Cerebellar nuclear complex (tissue), 1 donor: ENCODE results near the gene FHOD1.

Source experiments
- DNase-seq, 2 experiments: peaks; one replicate each; lab custom pipeline; 2025; lab: John Stamatoyannopoulos, UW

Gene FHOD1

GRCh38 chr16:67247192-67248072, at the start of gene FHOD1:
Gene FHOD1 (minus strand): TSS chr16:67247481. CDS start chr16:67247410, 71 bp downstream.
- DNase-seq = peak; percentile 80 to 89

DNA sequence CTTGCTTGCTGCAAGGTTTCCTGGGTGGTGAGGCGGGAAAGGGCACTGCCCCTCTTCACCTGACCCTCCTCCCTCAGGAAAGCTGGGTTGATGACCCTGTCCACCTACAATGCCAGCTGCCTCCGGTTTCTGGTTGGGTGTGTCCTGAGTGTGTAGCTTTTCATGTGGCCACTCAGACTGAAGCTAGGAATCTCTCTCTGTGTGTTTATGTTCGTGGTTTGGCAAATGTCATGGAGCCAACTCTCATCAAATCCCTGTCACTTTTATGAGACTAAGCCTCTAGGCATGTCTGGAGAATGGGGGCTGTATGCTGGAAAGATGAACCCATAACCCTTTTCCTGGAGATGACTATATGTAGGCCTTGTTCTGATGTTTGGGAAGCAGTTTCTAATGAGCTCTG, 49.1 kb upstream of the FHOD1 start:
- DNase-seq = no peak

DNA sequence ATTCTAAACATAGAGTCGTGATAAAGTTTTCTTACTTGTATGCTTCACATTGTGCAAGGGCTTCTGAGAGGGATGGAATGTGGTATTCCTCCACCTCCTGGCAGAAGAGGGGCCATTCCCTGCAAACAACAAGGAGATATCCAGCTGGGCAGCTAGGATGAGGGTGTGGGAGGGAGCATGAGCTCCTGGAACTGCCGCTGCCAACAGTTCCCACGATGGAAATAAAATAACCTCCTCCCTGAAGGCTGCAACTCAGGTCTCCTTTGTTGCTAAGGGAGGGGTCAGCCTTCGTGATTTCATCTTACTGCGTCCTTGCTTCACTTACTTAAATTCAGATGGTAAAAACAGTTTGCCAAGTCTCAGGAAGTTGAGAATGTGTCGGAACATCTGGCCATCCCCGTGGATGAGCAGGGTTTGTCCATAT, 47.7 kb upstream of the FHOD1 start:
- no peak for DNase-seq

GRCh38 chr16:67294171-67294757, 47.0 kb upstream of the FHOD1 start:
- no peak for DNase-seq

DNA sequence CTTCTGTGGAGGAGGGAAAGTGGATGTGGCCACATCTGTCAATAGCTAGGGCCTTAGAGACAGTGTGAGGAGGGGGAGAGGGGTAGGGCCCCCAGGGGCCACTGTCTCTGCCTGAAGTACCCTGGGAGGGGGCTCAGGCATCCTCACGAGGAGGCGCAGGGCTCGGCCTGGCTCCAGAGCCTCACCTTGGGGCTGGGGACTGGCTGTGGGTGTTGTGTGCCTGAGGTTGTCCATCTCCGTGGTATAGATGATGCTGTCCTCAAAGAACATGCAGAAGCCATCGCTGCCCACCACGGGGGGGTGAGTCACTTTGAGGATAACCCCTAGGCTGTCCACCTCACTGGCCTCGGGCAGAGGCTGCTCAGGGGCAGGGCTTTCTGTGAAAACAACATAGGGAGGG, 44.2 kb upstream of the FHOD1 start:
- no peak for DNase-seq

- DNase-seq = no peak
These were observed 40.7 kb upstream of the FHOD1 start for GRCh38 chr16:67287960-67288359.

DNA sequence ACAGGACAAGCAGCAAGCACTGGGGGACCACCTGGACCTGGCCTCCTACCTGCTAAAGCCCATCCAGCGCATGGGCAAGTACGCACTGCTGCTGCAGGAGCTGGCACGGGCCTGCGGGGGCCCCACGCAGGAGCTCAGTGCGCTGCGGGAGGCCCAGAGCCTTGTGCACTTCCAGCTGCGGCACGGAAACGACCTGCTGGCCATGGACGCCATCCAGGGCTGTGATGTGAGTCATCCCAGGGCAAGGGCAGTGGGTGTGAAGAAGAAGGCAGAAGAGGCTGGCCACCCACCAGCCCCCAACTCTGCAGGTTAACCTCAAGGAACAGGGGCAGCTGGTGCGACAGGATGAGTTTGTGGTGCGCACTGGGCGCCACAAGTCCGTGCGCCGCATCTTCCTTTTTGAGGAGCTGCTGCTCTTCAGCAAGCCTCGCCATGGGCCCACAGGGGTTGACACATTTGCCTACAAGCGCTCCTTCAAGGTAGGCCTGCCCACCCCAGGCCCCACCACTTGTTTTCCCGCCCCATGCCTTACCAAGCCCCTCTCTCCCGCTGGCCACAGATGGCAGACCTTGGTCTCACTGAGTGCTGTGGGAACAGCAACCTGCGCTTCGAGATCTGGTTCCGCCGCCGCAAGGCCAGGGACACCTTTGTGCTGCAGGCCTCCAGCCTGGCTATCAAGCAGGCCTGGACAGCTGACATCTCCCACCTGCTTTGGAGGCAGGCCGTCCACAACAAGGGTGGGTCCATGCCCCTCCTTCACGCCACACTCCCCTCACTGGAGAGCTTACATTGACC, 39.4 kb upstream of the FHOD1 start:
- DNase-seq = no peak

DNA sequence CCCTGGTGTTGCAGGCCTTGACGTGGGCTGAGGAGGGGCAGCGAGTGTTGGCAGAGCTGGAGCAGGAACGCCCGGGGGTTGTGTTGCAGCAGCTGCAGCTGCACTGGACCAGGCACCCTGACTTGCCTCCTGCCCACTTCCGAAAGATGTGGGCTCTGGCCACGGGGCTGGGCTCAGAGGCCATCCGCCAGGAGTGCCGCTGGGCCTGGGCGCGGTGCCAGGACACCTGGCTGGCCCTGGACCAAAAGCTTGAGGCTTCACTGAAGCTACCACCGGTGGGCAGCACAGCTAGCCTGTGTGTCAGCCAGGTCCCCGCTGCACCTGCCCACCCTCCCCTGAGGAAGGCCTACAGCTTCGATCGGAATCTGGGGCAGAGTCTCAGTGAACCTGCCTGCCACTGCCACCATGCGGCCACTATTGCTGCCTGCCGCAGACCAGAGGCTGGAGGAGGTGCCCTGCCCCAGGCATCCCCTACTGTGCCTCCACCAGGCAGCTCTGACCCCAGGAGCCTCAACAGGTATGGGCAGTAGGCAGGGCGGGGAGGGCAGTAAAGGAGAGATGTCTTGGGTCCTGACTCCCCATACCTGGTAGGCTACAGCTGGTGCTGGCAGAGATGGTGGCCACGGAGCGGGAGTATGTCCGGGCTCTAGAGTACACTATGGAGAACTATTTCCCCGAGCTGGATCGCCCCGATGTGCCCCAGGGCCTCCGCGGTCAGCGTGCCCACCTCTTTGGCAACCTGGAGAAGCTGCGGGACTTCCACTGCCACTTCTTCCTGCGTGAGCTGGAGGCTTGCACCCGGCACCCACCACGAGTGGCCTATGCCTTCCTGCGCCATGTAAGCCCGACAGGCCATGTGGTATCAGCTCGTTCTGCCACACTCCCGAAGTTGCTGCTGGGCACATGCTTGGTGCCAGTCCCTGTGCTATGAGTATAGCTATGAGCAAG, 37.7 kb upstream of the FHOD1 start:
- peak in 1 of 2 experiments; percentile 22 for DNase-seq

DNA sequence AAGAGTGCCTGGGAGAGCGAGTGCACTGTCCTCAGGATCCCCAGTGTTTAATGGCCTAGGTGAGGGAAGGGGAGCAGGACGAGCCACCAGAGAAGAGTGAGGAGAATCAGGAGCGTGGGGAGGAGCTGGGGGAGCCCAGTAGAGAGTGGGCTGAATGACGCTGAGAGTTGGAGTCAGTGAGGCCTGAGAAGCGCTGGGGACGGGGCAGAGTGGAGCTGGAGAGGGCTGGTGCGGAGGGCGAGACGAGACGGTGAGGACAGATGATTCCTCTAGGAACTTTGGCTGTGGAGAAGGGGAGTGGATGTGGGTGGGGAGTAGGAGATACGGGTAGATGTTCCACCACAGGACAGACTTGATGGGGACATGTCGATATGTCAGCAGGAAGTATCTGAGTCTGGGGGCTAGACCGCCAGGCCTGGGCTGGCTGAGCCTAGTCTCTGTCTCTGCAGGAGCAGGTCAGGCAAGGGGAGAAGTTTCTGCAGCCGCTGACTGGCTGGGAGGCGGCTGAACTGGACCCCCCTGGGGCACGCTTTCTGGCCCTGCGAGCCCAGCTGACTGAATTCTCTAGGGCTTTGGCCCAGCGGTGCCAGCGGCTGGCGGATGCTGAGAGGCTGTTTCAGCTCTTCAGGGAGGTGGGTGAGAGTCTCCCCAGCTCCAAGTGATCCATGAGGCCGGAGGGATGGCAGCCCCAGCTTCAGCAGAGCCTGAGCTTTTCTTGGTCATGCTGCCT, 36.7 kb upstream of the FHOD1 start:
- DNase-seq = no peak

DNA sequence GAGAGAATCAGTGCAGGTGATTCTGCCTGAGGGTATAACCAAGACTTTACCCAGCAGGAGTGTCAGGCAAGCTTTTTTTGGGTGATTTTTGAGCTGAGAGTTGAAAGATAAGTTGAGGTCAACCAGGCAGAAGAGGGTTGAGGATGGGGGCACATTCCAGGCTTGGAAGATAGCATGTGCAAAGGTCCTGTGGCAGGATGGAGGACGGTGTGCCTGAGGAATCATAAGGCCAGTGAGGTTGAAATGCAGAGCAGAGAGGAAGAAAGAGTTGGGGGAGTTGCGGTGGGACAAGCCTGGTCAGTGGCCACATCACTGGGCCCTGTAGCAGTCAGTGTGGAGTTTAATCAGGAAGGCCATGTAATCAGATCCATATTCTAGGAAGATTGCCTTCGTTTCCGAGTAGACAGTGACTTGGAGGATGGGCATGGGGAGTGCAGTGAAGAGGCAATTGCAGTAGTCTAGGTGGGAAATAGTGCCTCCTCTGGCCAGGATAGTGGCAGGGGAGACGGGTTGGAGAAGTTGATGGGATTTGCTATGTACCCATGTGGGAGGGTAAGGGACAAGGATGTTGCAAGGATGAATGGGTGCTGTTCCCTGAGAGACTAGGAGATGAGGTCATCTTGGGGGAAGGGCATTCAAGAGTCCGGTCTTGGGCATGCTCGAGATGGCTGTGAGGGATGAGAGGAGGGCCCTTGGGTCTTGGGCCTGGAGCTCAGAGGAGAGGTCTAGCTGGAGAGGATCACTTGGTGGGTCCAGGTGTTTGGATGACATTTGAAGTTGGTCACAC, 36.0 kb upstream of the FHOD1 start:
- DNase-seq = no peak

DNA sequence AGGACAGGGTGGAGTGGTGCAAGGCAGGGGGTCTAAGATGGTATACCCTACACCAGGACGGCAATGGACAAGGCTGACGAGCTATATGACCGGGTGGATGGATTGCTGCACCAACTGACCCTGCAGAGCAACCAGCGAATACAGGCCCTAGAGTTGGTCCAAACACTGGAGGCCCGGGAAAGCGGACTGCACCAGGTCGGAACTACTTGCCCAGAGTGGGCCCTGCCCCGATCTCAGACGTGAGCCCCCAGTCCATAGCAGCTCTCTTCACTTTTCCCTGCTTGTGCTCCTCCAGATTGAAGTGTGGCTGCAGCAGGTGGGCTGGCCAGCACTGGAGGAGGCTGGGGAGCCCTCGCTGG, 35.1 kb upstream of the FHOD1 start:
- no peak for DNase-seq

- no peak for DNase-seq
These were observed 34.5 kb upstream of the FHOD1 start for GRCh38 chr16:67281536-67282446.

- no peak for DNase-seq
These were observed 33.1 kb upstream of the FHOD1 start for GRCh38 chr16:67280090-67281015.

- DNase-seq = no peak
These were observed 32.2 kb upstream of the FHOD1 start, which contains the start of gene PLEKHG4 for GRCh38 chr16:67279296-67280089. Gene PLEKHG4 (plus strand): TSS chr16:67279532. CDS start chr16:67280045, 513 bp downstream.

GRCh38 chr16:67278773-67279295, 31.6 kb upstream of the FHOD1 start:
- no peak for DNase-seq

GRCh38 chr16:67277999-67278772, 30.9 kb upstream of the FHOD1 start:
- DNase-seq = no peak
